Stimulated activated CD4-positive, alpha-beta T cell treated with anti-CD3 and anti-CD28 coated beads, Interleukin-15, amount 100 ng/mL, for 24 hours (primary cell): Measurements from ENCODE around the gene DIAPH2.
"Not testable (repeated sequence)": the region's sequence is repeated elsewhere in the genome, so short reads cannot be mapped to it uniquely, and the experiment has no call there.

Experiments
- DNase-seq: peaks from one replicate; pipeline ENCODE4 v3.0.0-alpha.2; 2020

Gene DIAPH2

GRCh38 chrX:97401586-97402136, 717.0 kb downstream of the DIAPH2 start:
- DNase-seq: no peak

- no peak for DNase-seq
These were observed 717.7 kb downstream of the DIAPH2 start for GRCh38 chrX:97402333-97402732.

GRCh38 chrX:97402903-97403302, 718.3 kb downstream of the DIAPH2 start:
- DNase-seq: peak; percentile 12

GRCh38 chrX:97405031-97405660, 720.5 kb downstream of the DIAPH2 start:
- DNase-seq: no peak

GRCh38 chrX:97409632-97410415, 725.2 kb downstream of the DIAPH2 start:
- not testable (repeated sequence) for DNase-seq

- no peak for DNase-seq
These were observed 731.8 kb downstream of the DIAPH2 start for GRCh38 chrX:97416461-97416860.

- no peak for DNase-seq
These were observed 744.5 kb downstream of the DIAPH2 start for GRCh38 chrX:97429101-97429500.

- no peak for DNase-seq
These were observed 746.6 kb downstream of the DIAPH2 start for GRCh38 chrX:97431281-97431680.

GRCh38 chrX:97446298-97446882, 761.7 kb downstream of the DIAPH2 start:
- DNase-seq: no peak

GRCh38 chrX:97447306-97447705, 762.7 kb downstream of the DIAPH2 start:
- DNase-seq: no peak

- DNase-seq: no peak
These were observed 767.6 kb downstream of the DIAPH2 start for GRCh38 chrX:97452283-97452682.

GRCh38 chrX:97461763-97462162, 777.1 kb downstream of the DIAPH2 start:
- no peak for DNase-seq

- no peak for DNase-seq
These were observed 786.4 kb downstream of the DIAPH2 start for GRCh38 chrX:97471071-97471470.

GRCh38 chrX:97474933-97475332, 790.3 kb downstream of the DIAPH2 start:
- DNase-seq: no peak

- no peak for DNase-seq
These were observed 794.7 kb downstream of the DIAPH2 start for GRCh38 chrX:97479106-97479890.

- no peak for DNase-seq
These were observed 796.6 kb downstream of the DIAPH2 start for GRCh38 chrX:97481228-97481627.

- DNase-seq: no peak
These were observed 798.1 kb downstream of the DIAPH2 start for GRCh38 chrX:97482666-97483300.

- DNase-seq: no peak
These were observed 806.0 kb downstream of the DIAPH2 start for GRCh38 chrX:97490656-97491055.

- peak; percentile 1 for DNase-seq
These were observed 810.2 kb downstream of the DIAPH2 start for GRCh38 chrX:97494756-97495372.

- DNase-seq: no peak
These were observed 813.5 kb downstream of the DIAPH2 start for GRCh38 chrX:97498093-97498492.

- no peak for DNase-seq
These were observed 819.8 kb downstream of the DIAPH2 start for GRCh38 chrX:97504431-97504830.

- no peak for DNase-seq
These were observed 833.1 kb downstream of the DIAPH2 start for GRCh38 chrX:97517763-97518162.
